Diencephalon (tissue), 1 donor: ENCODE results near the gene DCXR. TPM values are rescaled to one million over a fixed set of nuclear protein-coding genes. Genes with fewer than 3 reads are reported as not detected.

ENCODE experiments used
- total RNA-seq: library from RNA; depleted of rRNA; stranded (reverse); fragments of >200 nt; gene quantifications from one replicate; pipeline ENCODE4 v1.2.3, GENCODE V29; 2014

The DCXR gene
- 33.7 TPM for total RNA-seq

GRCh38 chr17:82037092-82037888, at the start of gene DCXR:
DCXR (minus strand) TSS chr17:82037697; CDS start chr17:82037682, 15 bp downstream.

GRCh38 chr17:82065638-82066303, 28.3 kb upstream of the DCXR start, which contains the start of gene DUS1L:
DUS1L (minus strand) TSS chr17:82065804; CDS start chr17:82065059, 745 bp downstream.

GRCh38 chr17:82051776-82052637, 14.5 kb upstream of the DCXR start, which contains the start of the genes GPS1 and RFNG:
GPS1 (plus strand) TSS chr17:82051898; CDS start chr17:82051932, 34 bp downstream.
RFNG (minus strand) TSS chr17:82051811; CDS start chr17:82051766, 45 bp downstream.

GRCh38 chr17:82031303-82031884, 6.1 kb downstream of the DCXR start, which contains the start of gene RAC3:
RAC3 (plus strand) TSS chr17:82031678; CDS start chr17:82031762, 84 bp downstream.

GRCh38 chr17:82022981-82023446, 14.5 kb downstream of the DCXR start, which contains the start of gene LRRC45:
LRRC45 (plus strand) TSS chr17:82023305; CDS start chr17:82023644, 339 bp downstream.

GRCh38 chr17:82022310-82022980, 15.1 kb downstream of the DCXR start, which contains the start of gene CENPX:
CENPX (minus strand) TSS chr17:82022878; CDS start chr17:82022861, 17 bp downstream.

Other genes starting within 250 kb of the DCXR start
- not detected for gene GCGR, start 233.5 kb downstream of the DCXR start, total RNA-seq
- gene MCRIP1, start 204.4 kb downstream of the DCXR start, total RNA-seq = 88.1 TPM
- gene PPP1R27, start 202.6 kb downstream of the DCXR start, total RNA-seq = not detected
- 90.9 TPM for gene P4HB, start 177.2 kb downstream of the DCXR start, total RNA-seq
- gene ARHGDIA, start 166.4 kb downstream of the DCXR start, total RNA-seq = 33.2 TPM
- 80.3 TPM for gene ALYREF, start 146.1 kb downstream of the DCXR start, total RNA-seq
- 69.2 TPM for gene ANAPC11, start 146.0 kb downstream of the DCXR start, total RNA-seq
- 4.2 TPM for gene NPB, start 135.5 kb downstream of the DCXR start, total RNA-seq
- 28.8 TPM for gene PCYT2, start 126.3 kb downstream of the DCXR start, total RNA-seq
- 9.0 TPM for gene SIRT7, start 119.5 kb downstream of the DCXR start, total RNA-seq
- gene MAFG, start 110.0 kb downstream of the DCXR start, total RNA-seq = 18.5 TPM
- gene PYCR1, start 100.4 kb downstream of the DCXR start, total RNA-seq = 27.5 TPM
- gene MYADML2, start 90.5 kb downstream of the DCXR start, total RNA-seq = 1.8 TPM
- gene NOTUM, start 76.5 kb downstream of the DCXR start, total RNA-seq = 0.69 TPM
- gene ASPSCR1, start 60.1 kb downstream of the DCXR start, total RNA-seq = 22.6 TPM
- gene CENPX, start 14.8 kb downstream of the DCXR start, total RNA-seq = 29.8 TPM
- gene LRRC45, start 14.4 kb downstream of the DCXR start, total RNA-seq = 11.3 TPM
- gene RAC3, start 6.0 kb downstream of the DCXR start, total RNA-seq = 122 TPM
- 20.1 TPM for gene RFNG, start 14.1 kb upstream of the DCXR start, total RNA-seq
- gene GPS1, start 14.2 kb upstream of the DCXR start, total RNA-seq = 84.0 TPM
- gene DUS1L, start 28.1 kb upstream of the DCXR start, total RNA-seq = 20.1 TPM
- 119 TPM for gene FASN, start 60.5 kb upstream of the DCXR start, total RNA-seq
- gene CCDC57, start 175.1 kb upstream of the DCXR start, total RNA-seq = 28.4 TPM
- 6.5 TPM for gene SLC16A3, start 191.3 kb upstream of the DCXR start, total RNA-seq
- 48.7 TPM for gene CSNK1D, start 236.0 kb upstream of the DCXR start, total RNA-seq